Lower leg skin (tissue), 3 donors: ENCODE results near the gene DAB1.

Source experiments
- CTCF ChIP-seq, 3 donors: fragments of 450-650 bp; IDR thresholded peaks; one replicate each; pipeline ENCODE4 v1.5.1; 2016; ENCODE audit warnings: antibody characterized with exemption in 3 of 3, mild to moderate bottlenecking in 3 of 3, moderate library complexity in 2 of 3
- POLR2A ChIP-seq, 2 donors: fragments of 450-650 bp; IDR thresholded peaks; one replicate each; pipeline ENCODE4 v1.6.1; 2016 to 2017; ENCODE audit warnings: antibody characterized with exemption in 2 of 2, mild to moderate bottlenecking in 1 of 2, moderate library complexity in 1 of 2

- TF ChIP-seq CTCF (IDR thresholded peaks at IDR 0.05) (no peak), POLR2A (IDR thresholded peaks at IDR 0.05) (no peak)
Measured at GRCh38 chr1:57285992-57286391, 137.9 kb downstream of the DAB1 start.
